ENCODE results near the gene OR4C3.
"Not testable (repeated sequence)": the region's sequence is repeated elsewhere in the genome, so short reads cannot be mapped to it uniquely, and the experiment has no call there.

Gene OR4C3

GRCh38 chr11:48324620-48325019 is at the start of gene OR4C3:
OR4C3 (plus strand) TSS chr11:48324920; CDS start chr11:48325022, 102 bp downstream.
- not testable (repeated sequence) for FAIRE-seq; DNase-seq (ENCODE audit: low spot score)

GRCh38 chr11:48305923-48306322 is 18.8 kb upstream of the OR4C3 start, which contains the start of gene OR4S1:
OR4S1 (plus strand) TSS chr11:48306223; CDS start chr11:48306223, 0 bp downstream.
- FAIRE-seq (peak; percentile 81), DNase-seq (ENCODE audit: low spot score) (no peak)

DNA sequence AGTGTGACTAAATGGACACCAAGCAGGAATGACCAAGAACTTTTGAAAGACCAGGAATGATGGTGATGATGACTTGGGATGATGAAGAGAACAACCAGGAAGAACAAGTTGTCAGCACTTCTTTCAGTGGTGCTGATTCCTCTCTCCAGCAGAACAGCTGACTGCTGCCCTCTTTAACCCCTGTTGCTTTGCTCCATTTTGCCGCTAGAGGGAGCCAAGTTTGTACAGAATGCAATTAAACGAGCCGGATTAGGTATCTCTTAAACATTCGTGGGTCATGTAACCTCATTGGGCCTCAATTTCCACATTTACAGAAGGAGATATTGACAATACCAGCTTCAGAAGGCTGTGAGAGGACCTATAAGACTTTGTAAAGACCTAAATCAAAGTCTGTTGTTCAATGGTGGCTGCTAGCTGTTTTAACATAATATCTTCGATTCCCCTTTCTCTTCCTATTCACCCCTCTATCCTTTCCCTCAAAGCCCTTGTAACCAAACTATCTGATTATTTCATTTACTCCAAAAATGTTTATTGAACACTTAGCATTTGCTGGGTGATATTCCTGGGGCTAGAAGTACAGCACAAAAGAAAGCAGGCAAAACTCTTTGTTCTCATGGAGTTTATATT is 16.8 kb upstream of the OR4C3 start:
- FAIRE-seq (no peak), DNase-seq (ENCODE audit: low spot score) (peak; percentile 14)

- DNase-seq (ENCODE audit: low spot score); FAIRE-seq: not testable (repeated sequence)
These were observed 11.1 kb upstream of the OR4C3 start for GRCh38 chr11:48313590-48313989.

- FAIRE-seq; DNase-seq (ENCODE audit: low spot score): not testable (repeated sequence)
These were observed 4.9 kb upstream of the OR4C3 start for GRCh38 chr11:48319813-48320212.

DNA sequence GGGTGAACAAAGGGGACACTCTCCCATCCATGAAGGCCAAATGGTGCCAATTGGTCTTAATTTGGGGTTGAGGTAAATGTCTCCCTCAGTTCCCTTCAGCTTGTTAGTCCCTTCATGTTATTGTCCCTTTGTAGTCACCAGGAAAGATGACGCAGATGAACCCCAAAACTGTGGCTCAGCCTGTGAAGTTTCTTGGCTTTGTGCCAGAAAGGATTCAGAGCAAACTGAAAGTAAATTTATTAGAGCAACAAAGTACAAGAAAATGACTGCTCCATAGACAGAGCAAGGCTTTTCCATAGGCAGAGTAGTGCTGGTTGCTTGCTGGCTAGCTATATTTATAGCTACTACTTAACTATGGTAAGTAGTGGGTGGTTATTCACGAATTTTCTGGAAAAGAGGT is 16.7 kb downstream of the OR4C3 start:
- DNase-seq (ENCODE audit: low spot score) (no peak), FAIRE-seq (no peak)

GRCh38 chr11:48342505-48342904 is 17.8 kb downstream of the OR4C3 start:
- FAIRE-seq; DNase-seq (ENCODE audit: low spot score): not testable (repeated sequence)

DNA sequence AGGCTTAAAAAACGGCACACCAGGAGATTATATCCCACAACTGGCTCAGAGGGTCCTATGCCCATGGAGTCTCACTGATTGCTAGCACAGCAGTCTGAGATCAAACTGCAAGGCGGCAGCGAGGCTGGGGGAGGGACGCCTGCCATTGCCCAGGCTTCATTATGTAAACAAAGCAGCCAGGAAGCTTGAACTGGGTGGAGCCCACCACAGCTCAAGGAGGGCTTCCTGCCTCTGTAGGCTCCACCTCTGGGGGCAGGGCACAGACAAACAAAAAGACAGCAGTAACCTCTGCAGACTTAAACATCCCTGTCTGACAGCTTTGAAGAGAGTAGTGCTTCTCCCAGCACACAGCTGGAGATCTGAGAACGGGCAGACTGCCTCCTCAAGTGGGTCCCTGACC is 21.6 kb downstream of the OR4C3 start:
- not testable (repeated sequence) for DNase-seq (ENCODE audit: low spot score); FAIRE-seq

- DNase-seq (ENCODE audit: low spot score) (no peak), FAIRE-seq (no peak)
These were observed 29.3 kb downstream of the OR4C3 start for GRCh38 chr11:48354013-48354412.

GRCh38 chr11:48354677-48355076 is 30.0 kb downstream of the OR4C3 start:
- no peak for FAIRE-seq
- DNase-seq (ENCODE audit: low spot score): no peak

- DNase-seq (ENCODE audit: low spot score); FAIRE-seq: not testable (repeated sequence)
These were observed 36.6 kb downstream of the OR4C3 start for GRCh38 chr11:48361289-48361688.

DNA sequence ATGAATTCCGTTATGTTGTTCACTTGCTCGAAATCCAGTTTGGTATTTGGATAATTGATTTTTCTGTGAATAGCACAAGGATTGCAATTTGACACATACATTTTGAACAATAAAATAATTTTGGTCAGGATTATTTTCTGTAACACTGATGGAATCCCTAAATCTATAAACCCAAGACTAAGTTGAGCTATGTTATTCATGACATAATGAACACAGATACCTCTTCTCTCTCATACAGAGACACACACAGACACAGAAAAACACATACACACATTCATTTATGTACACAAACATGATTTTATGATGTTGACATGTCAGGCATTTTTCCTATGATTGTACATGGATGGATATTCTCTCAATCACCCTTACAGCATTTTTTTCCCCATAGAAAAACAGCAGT is 41.6 kb downstream of the OR4C3 start, which contains the start of gene OR4C5:
Gene OR4C5, minus strand, starts transcription at position 101 of the 400 bp plus-strand sequence. Its CDS starts 0 bp downstream, at position 101.
- DNase-seq (ENCODE audit: low spot score): no peak
- no peak for FAIRE-seq

All from RCC 7860 (cell line).